IPS DF 6.9 (cell line): Measurements from ENCODE around the gene KSR1.

ENCODE experiments used
- DNase-seq: peaks from one replicate; pipeline ENCODE4 v3.0.0-alpha.2; 2013; ENCODE audit warnings: low read depth, low spot score
- H3K27ac ChIP-seq: one replicate; pipeline ENCODE4 v1.5.1; 2013; ENCODE audit warnings: low read length, control low read depth
- H3K27me3 ChIP-seq: 2 replicates; pipeline ENCODE4 v1.6.1; 2013; ENCODE audit warnings: mild to moderate bottlenecking, low read length; ENCODE audit not compliant: control insufficient read depth, insufficient read depth
- H3K36me3 ChIP-seq: 2 replicates; pipeline ENCODE4 v1.6.1; 2013; ENCODE audit warnings: low read length; ENCODE audit not compliant: control insufficient read depth, insufficient read depth
- H3K4me1 ChIP-seq: 2 replicates; pipeline ENCODE4 v1.6.1; 2013; ENCODE audit warnings: low read length; ENCODE audit not compliant: control insufficient read depth, insufficient read depth
- H3K4me3 ChIP-seq: 2 replicates; pipeline ENCODE4 v1.5.1; 2013; ENCODE audit warnings: mild to moderate bottlenecking, low read length
- H3K9me3 ChIP-seq: 2 replicates; pipeline ENCODE4 v1.6.1; 2013; ENCODE audit warnings: low read length, inconsistent platforms; ENCODE audit not compliant: control insufficient read depth, insufficient read depth
- WGBS: extraction: QIAGEN DNeasy Blood & Tissue Kit; methylation state at CpG from one replicate; pipeline ENCODE4 v1.1.7; 2013; ENCODE audit warnings: mixed read lengths, missing lambda C conversion rate; ENCODE audit not compliant: insufficient read length, insufficient coverage; 5-methylcytosine and 5-hydroxymethylcytosine counted together

The KSR1 gene

GRCh38 chr17:27473190-27473747 lies 17.0 kb downstream of the KSR1 start:
- no peak for DNase-seq
- Histone ChIP-seq H3K36me3 (no peaks in the 10 kb centered on the region; the same call in 1 of the 2 replicates), H3K4me1 (peaks cover 15% of the 10 kb centered on the region), H3K4me3 (no peak overlapping the region), H3K27ac (no peak overlapping the region), H3K27me3 (no peaks in the 10 kb centered on the region), H3K9me3 (no peaks in the 10 kb centered on the region)
- no CpG with 5 or more reads among the region's 6 CpGs for WGBS

DNA sequence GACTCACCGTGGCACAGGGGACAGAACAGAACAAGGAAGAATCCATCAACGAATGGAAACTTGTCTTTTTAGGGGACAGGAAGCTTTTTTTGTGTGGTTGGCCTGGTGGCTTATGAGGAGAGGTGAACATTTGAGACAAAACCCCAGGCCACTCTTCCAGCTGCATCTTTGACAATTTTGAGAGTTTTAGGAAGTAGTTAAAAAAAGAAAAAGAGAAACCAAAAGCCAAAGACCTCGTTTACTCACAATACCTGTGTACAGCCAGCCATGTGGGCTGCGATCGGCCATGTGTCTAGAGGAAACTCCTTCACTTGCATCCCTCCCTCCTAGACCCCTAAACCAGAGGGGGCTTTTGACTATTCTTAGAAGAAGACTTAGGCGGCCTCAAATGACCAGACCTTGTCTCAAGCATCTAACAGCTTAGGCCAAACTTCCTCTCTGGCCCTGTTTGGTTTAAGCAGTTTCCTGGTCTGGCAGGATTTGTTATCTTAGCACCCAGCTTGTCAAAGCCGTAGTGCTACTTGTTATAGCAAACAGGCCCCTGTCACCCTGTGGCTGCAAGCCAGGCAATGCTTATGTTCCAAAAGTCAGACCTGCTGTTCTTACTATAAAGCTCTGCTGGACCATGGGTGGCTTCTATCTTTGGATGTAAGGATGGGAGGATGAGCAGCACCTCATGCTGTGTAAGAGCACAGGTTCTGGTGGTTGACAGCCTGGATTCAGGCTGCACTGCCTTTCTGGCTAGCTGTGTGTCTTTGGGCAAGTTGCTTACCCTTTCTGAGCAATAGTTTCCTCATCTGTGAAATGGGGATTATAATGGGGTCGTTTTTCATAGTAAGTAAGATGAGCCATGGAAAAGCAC lies 17.7 kb downstream of the KSR1 start:
- DNase-seq, result no peak
- Histone ChIP-seq H3K36me3 (no peaks in the 10 kb centered on the region; the same call in 1 of the 2 replicates), H3K27ac (no peak overlapping the region), H3K9me3 (no peaks in the 10 kb centered on the region), H3K27me3 (no peaks in the 10 kb centered on the region), H3K4me3 (no peak overlapping the region), H3K4me1 (peaks cover 11% of the 10 kb centered on the region)
- WGBS, result no CpG with 5 or more reads among the region's 8 CpGs

GRCh38 chr17:27475070-27475673 lies 18.9 kb downstream of the KSR1 start:
- DNase-seq, result no peak
- Histone ChIP-seq H3K27ac (no peak overlapping the region), H3K4me3 (no peak overlapping the region), H3K27me3 (no peaks in the 10 kb centered on the region), H3K36me3 (no peaks in the 10 kb centered on the region; the same call in 1 of the 2 replicates), H3K9me3 (no peaks in the 10 kb centered on the region), H3K4me1 (peaks cover 12% of the 10 kb centered on the region)
- WGBS, result no CpG with 5 or more reads among the region's 10 CpGs

DNA sequence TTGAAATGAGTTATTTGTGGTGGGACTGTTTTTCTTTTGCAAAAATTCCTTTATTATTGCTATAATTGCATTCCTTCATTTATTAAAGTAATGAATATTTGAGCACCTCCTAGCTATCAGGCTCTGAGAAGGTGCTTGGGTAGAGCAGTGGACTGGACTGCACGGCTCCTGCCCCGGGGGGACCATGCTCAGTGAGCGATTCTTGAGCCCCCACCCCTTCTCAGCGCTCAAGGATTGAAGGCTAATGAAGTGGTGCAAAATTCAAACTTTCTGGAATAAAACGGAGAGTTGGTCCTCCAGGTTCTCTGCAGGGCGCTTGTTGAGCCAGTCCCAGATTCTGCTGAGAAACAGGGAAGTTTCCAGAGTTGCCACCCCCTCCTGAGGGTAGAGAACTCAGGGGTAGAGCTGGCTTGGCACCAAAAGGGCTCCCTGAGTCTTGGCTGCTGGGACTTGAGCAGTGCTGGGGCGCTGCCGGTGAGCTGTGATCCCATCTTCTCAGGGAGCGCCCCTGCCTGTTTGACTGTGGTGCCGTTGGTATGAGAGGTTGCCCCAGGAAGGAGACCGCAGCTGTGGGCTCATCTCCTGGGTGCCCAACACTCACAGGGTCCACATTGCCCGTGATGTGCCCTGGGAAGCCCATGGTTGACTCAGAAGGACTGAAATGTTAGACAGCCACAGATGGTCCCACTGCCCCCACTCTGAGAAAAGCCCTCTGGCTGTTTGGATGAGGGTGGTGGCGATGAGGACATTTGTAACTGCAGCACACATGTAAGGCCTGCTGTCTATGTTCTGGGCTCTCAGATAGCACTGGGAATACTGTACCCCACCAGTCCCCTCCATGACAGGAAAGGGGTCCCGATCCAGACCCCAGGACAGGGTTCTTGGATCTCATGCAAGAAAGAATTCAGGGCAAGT lies 20.0 kb downstream of the KSR1 start:
- no peak overlapping the region for H3K4me3 ChIP-seq
- no peak for DNase-seq
- H3K27me3 ChIP-seq, result no peaks in the 10 kb centered on the region
- no peaks in the 10 kb centered on the region; the same call in 1 of the 2 replicates for H3K36me3 ChIP-seq
- H3K4me1 ChIP-seq, result peaks cover 12% of the 10 kb centered on the region
- no peak overlapping the region for H3K27ac ChIP-seq
- no CpG with 5 or more reads among the region's 14 CpGs for WGBS
- H3K9me3 ChIP-seq, result no peaks in the 10 kb centered on the region

DNA sequence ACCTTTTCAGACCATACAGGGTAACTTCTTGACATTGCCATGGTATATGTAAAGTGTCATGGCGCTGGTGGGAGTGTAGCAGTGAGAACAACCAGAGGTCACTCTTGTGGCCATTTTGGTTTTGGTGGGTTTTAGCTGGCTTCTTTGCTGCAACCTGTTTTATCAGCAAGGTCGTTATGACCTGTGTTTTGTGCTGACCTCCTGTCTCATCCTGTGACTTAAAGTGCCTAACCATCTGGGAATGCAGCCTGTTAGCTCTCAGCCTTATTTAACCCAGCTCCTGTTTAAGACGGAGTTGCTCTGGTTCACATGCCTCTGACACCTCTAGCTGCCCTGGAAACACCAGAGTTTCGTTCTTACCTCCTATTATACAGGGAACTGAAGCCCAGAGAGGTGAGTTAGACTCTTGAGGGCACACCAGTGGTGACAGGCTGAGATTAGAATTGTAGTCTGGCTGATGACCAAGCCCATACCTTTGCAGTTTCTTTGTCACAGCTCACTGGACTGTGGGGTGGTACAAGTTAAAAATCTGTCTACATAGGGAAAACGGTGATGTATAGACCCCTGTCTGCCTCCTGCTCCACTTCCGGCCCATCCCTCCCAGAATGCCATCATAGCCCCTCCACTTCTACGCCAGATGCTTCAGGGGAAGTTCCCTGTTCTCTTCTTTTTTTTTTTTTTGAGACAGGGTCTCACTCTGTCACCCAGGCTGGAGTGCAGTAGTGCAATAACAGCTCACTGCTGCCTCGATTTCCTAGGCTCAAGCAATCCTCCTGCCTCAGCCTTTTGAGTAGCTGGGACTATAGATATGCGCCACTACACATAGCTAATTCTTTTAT lies 21.0 kb downstream of the KSR1 start:
- Histone ChIP-seq H3K9me3 (no peaks in the 10 kb centered on the region), H3K27ac (no peak overlapping the region), H3K4me3 (no peak overlapping the region), H3K4me1 (peaks cover 10% of the 10 kb centered on the region), H3K27me3 (no peaks in the 10 kb centered on the region), H3K36me3 (no peaks in the 10 kb centered on the region)
- no peak for DNase-seq
- no CpG with 5 or more reads among the region's 9 CpGs for WGBS

- H3K4me3 ChIP-seq, result no peak overlapping the region
- no peaks in the 10 kb centered on the region for H3K9me3 ChIP-seq
- no peaks in the 10 kb centered on the region for H3K27me3 ChIP-seq
- no peak for DNase-seq
- no CpG with 5 or more reads among the region's 9 CpGs for WGBS
- H3K4me1 ChIP-seq, result peaks cover 9% of the 10 kb centered on the region
- H3K27ac ChIP-seq, result no peak overlapping the region
- H3K36me3 ChIP-seq, result no peaks in the 10 kb centered on the region
Observed at GRCh38 chr17:27477971-27478684, 21.9 kb downstream of the KSR1 start.

- Histone ChIP-seq H3K27ac (no peak overlapping the region), H3K36me3 (no peaks in the 10 kb centered on the region), H3K27me3 (no peaks in the 10 kb centered on the region), H3K4me1 (peaks cover 5% of the 10 kb centered on the region; the same call in 1 of the 2 replicates), H3K4me3 (no peak overlapping the region), H3K9me3 (no peaks in the 10 kb centered on the region)
- no CpG with 5 or more reads among the region's 10 CpGs for WGBS
- no peak for DNase-seq
Observed at GRCh38 chr17:27478901-27479538, 22.8 kb downstream of the KSR1 start.

DNA sequence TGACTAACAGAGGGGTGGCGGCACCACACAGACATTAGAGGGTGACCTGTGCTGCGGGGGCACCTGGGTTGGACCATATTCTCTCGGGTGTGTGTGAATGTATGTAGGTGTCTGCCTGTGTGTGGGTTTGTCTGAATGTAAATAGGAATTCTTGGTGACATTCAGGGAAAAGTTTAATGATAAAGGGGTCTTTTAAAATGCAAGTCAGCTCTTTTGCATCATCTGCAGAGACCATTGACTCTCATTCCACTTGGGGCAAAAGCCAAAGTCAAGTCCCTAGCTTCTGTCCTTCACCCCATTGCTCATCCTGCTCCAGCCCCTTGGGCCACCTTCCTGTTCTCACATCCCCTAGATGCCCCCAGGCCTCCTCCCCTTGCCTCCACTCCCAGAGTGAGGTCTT lies 23.6 kb downstream of the KSR1 start:
- H3K4me1 ChIP-seq, result peaks cover 5% of the 10 kb centered on the region; the same call in 1 of the 2 replicates
- no peak overlapping the region for H3K4me3 ChIP-seq
- no CpG with 5 or more reads among the region's 3 CpGs for WGBS

DNA sequence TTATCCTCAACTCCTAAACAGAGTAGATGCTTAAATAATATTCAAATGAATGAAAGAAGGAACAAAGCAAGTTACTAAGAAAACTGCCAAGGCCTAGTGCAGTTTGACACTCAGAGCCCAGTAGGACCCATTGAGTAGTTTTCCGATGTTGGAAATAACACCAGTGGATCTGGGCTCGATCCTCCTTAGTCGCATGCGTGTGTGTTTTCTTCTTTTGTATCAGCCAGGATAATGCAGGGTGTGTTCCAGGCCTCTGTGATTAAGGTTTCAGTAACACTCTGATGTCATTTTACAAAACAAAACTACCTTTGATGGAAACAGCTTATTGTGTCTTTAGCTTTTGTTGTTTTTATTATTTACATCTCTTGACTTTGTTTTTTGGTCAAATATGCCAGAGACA lies 24.5 kb downstream of the KSR1 start:
- H3K9me3 ChIP-seq, result no peaks in the 10 kb centered on the region
- WGBS, result no CpG with 5 or more reads among the region's 4 CpGs
- H3K4me3 ChIP-seq, result no peak overlapping the region
- H3K27me3 ChIP-seq, result no peaks in the 10 kb centered on the region
- peaks cover 7% of the 10 kb centered on the region; the same call in 1 of the 2 replicates for H3K4me1 ChIP-seq
- DNase-seq, result no peak
- no peak overlapping the region for H3K27ac ChIP-seq
- no peaks in the 10 kb centered on the region for H3K36me3 ChIP-seq

More for the DNA sequence above, 23.6 kb downstream of the KSR1 start:
- no peak overlapping the region for H3K27ac ChIP-seq
- H3K9me3 ChIP-seq, result no peaks in the 10 kb centered on the region
- no peaks in the 10 kb centered on the region for H3K36me3 ChIP-seq
- DNase-seq, result no peak
- no peaks in the 10 kb centered on the region for H3K27me3 ChIP-seq
